Stomach (tissue), 8 donors: ENCODE measurements around the gene FAM219A. TPM values are rescaled to one million over a fixed set of nuclear protein-coding genes. Genes with fewer than 3 reads are reported as not detected.

Source experiments
- polyA plus RNA-seq, 3 donors: library from polyadenylated mRNA; stranded (reverse); fragments of 200-250 nt; gene quantifications; one replicate each; pipeline ENCODE4 v1.2.3, GENCODE V29; 2013
- small RNA-seq, 4 donors: library from RNA; depleted of rRNA; stranded (forward); fragments of <200 nt; gene quantifications; one replicate each; pipeline ENCODE3, GENCODE V24; 2016
- total RNA-seq, 5 donors: library from RNA; depleted of rRNA; stranded (reverse); fragments of >200 nt; gene quantifications; one replicate each; pipeline versions ENCODE4 v1.1.0 to v1.2.3, GENCODE V29; 2014 to 2016
- donor health status: healthy with polysubstance abuse.
- donor health status: Bipolar disorder and iron deficiency.
- donor health status: healthy.

Gene FAM219A
- total and polyA plus RNA-seq, 8 donors = 2.3 to 12.1 (median 6.9) TPM

Small RNA genes lying within 50 kb of the gene (small RNA-seq; reads per million reads assigned to genes)
- 0 reads per million in 4 donors for gene RF00019
- gene RN7SKP24 = 0 reads per million in 4 donors

Other genes starting within 250 kb of the FAM219A start
- 1 to 10 TPM in 4 of 5 donors, under 1 TPM in 1; 0.29 to 5.8 (median 3.2) TPM for gene KIF24, start 129.3 kb downstream of the FAM219A start, total RNA-seq
- gene KIF24, start 129.3 kb downstream of the FAM219A start, polyA plus RNA-seq = under 1 TPM; 0.37 to 0.90 (median 0.46) TPM
- gene NUDT2, start 129.0 kb downstream of the FAM219A start, total RNA-seq = 10 to 100 TPM in 3 of 5 donors, 1 to 10 TPM in 1, under 1 TPM in 1; 0.87 to 46.9 (median 17.0) TPM
- 10 to 100 TPM; 22.2 to 73.2 (median 34.5) TPM for gene NUDT2, start 129.0 kb downstream of the FAM219A start, polyA plus RNA-seq
- gene MYORG, start 81.7 kb downstream of the FAM219A start, total RNA-seq = 10 to 100 TPM in 4 of 5 donors, 1 to 10 TPM in 1; 9.5 to 31.3 (median 19.6) TPM
- gene MYORG, start 81.7 kb downstream of the FAM219A start, polyA plus RNA-seq = 1 to 10 TPM in 2 of 3 donors, under 1 TPM in 1; 0.76 to 9.0 (median 3.9) TPM
- gene DNAI1, start 235 bp upstream of the FAM219A start, total RNA-seq = 1 to 10 TPM in 1 of 5 donors, not detected in 4; 1.0 TPM
- under 1 TPM in 1 of 3 donors, not detected in 2; 0.31 TPM for gene DNAI1, start 235 bp upstream of the FAM219A start, polyA plus RNA-seq
- 10 to 100 TPM in 1 of 5 donors, 1 to 10 TPM in 2, not detected in 2; 1.2 to 17.8 (median 5.0) TPM for gene ENHO, start 64.4 kb upstream of the FAM219A start, total RNA-seq
- 10 to 100 TPM in 2 of 3 donors, 1 to 10 TPM in 1; 3.3 to 63.8 (median 29.7) TPM for gene ENHO, start 64.4 kb upstream of the FAM219A start, polyA plus RNA-seq
- gene CNTFR, start 131.2 kb upstream of the FAM219A start, total RNA-seq = 10 to 100 TPM in 1 of 5 donors, 1 to 10 TPM in 3, not detected in 1; 2.4 to 15.8 (median 3.1) TPM
- gene CNTFR, start 131.2 kb upstream of the FAM219A start, polyA plus RNA-seq = 1 to 10 TPM; 2.2 to 4.1 (median 2.9) TPM
- 10 to 100 TPM in 4 of 5 donors, 1 to 10 TPM in 1; 2.9 to 49.5 (median 16.5) TPM for gene RPP25L, start 153.5 kb upstream of the FAM219A start, total RNA-seq
- 10 to 100 TPM; 28.9 to 40.4 (median 37.9) TPM for gene RPP25L, start 153.5 kb upstream of the FAM219A start, polyA plus RNA-seq
- 10 to 100 TPM in 4 of 5 donors, 1 to 10 TPM in 1; 9.3 to 55.4 (median 23.7) TPM for gene DCTN3, start 161.9 kb upstream of the FAM219A start, total RNA-seq
- 100 to 1,000 TPM in 1 of 3 donors, 10 to 100 TPM in 2; 81.0 to 107 (median 97.5) TPM for gene DCTN3, start 161.9 kb upstream of the FAM219A start, polyA plus RNA-seq
- not detected for gene ARID3C, start 170.5 kb upstream of the FAM219A start, total RNA-seq
- gene ARID3C, start 170.5 kb upstream of the FAM219A start, polyA plus RNA-seq = not detected
- gene SIGMAR1, start 179.2 kb upstream of the FAM219A start, total RNA-seq = 100 to 1,000 TPM in 1 of 5 donors, 10 to 100 TPM in 4; 20.0 to 124 (median 64.3) TPM
- gene SIGMAR1, start 179.2 kb upstream of the FAM219A start, polyA plus RNA-seq = 10 to 100 TPM; 19.9 to 46.8 (median 25.5) TPM
- gene GALT, start 188.1 kb upstream of the FAM219A start, total RNA-seq = 100 to 1,000 TPM in 2 of 5 donors, 10 to 100 TPM in 3; 28.8 to 148 (median 87.8) TPM
- gene GALT, start 188.1 kb upstream of the FAM219A start, polyA plus RNA-seq = 10 to 100 TPM; 17.4 to 33.1 (median 20.5) TPM
- gene IL11RA, start 193.6 kb upstream of the FAM219A start, total RNA-seq = 10 to 100 TPM; 19.3 to 57.4 (median 29.0) TPM
- 10 to 100 TPM in 1 of 3 donors, 1 to 10 TPM in 2; 4.4 to 18.8 (median 5.7) TPM for gene IL11RA, start 193.6 kb upstream of the FAM219A start, polyA plus RNA-seq
- 1 to 10 TPM in 1 of 5 donors, not detected in 4; 1.3 TPM for gene CCL27, start 204.1 kb upstream of the FAM219A start, total RNA-seq
- gene CCL27, start 204.1 kb upstream of the FAM219A start, polyA plus RNA-seq = under 1 TPM in 1 of 3 donors, not detected in 2; 0.58 TPM
- 1 to 10 TPM in 2 of 5 donors, not detected in 3; 4.4 to 8.1 TPM for gene CCL19, start 232.7 kb upstream of the FAM219A start, total RNA-seq
- gene CCL19, start 232.7 kb upstream of the FAM219A start, polyA plus RNA-seq = 10 to 100 TPM in 1 of 3 donors, 1 to 10 TPM in 2; 4.3 to 24.1 (median 7.8) TPM